ENCODE data around the gene FBXO48. TPM values are rescaled to one million over a fixed set of nuclear protein-coding genes. Genes with fewer than 3 reads are reported as not detected.

Gene FBXO48
- total RNA-seq, 2 experiments from 2014 or later, result 0.44 to 0.50 TPM

GRCh38 chr2:68500649-68501048, 33.6 kb upstream of the FBXO48 start:
- DNase-seq, result no peak

GRCh38 chr2:68499133-68499532, 32.0 kb upstream of the FBXO48 start:
- Histone ChIP-seq H3K27me3 (ENCODE audit: control insufficient read depth in 1 of 2, insufficient read depth in 2 of 2, low read length in 2 of 2) (no peaks in the 10 kb centered on the region), H3K36me3 (ENCODE audit: insufficient read depth, low read length) (no peaks in the 10 kb centered on the region), H3K9me3 (ENCODE audit: control insufficient read depth in 1 of 2, insufficient read depth in 1 of 2, low read length in 2 of 2) (peaks cover 5 to 12% of the 10 kb centered on the region in 2 experiments), H3K4me1 (ENCODE audit: insufficient read depth, low read length) (no peaks in the 10 kb centered on the region), H3K4me3 (ENCODE audit: low read length) (no peak overlapping the region), H3K27ac (ENCODE audit: low read depth in 1 of 2, low read length in 2 of 2) (no peak overlapping the region)
- ATAC-seq (ENCODE audit: poor library complexity) (no peak), DNase-seq (no peak)
- Mint-ChIP-seq H3K27me3 (no peaks in the 10 kb centered on the region), H3K27ac (no peak overlapping the region), H3K4me3 (no peak overlapping the region), H3K36me3 (ENCODE audit: low read depth) (peaks cover 7% of the 10 kb centered on the region), H3K4me1 (ENCODE audit: low read depth) (no peaks in the 10 kb centered on the region), H3K9me3 (peaks cover 4% of the 10 kb centered on the region)
- POLR2A ChIA-PET, result no interaction called here
- intact Hi-C loops (cut with DNase I, micrococcal nuclease), result no loop called here
- CTCF ChIA-PET, result no interaction called here
- no peak for TF ChIP-seq CTCF (IDR thresholded peaks at IDR 0.05)

More at GRCh38 chr2:68500649-68501048, 33.6 kb upstream of the FBXO48 start:
- CTCF ChIA-PET, result no interaction called here
- no peak overlapping the region for H3K4me3 ChIP-seq (ENCODE audit: low read length)
- peaks cover 4% of the 10 kb centered on the region for H3K9me3 Mint-ChIP-seq
- H3K27me3 Mint-ChIP-seq, result no peaks in the 10 kb centered on the region
- POLR2A ChIA-PET, result interaction anchor here (0.8 kb wide), 1 partner anchor 34 kb away, joined by 3 read pairs; the partner anchor contains the start of genes APLF and FBXO48
- peaks cover 4% of the 10 kb centered on the region for H3K4me1 Mint-ChIP-seq (ENCODE audit: low read depth)
- intact Hi-C loops (cut with DNase I, micrococcal nuclease), result no loop called here
- no peak for TF ChIP-seq CTCF (IDR thresholded peaks at IDR 0.05)
- H3K4me1 ChIP-seq (ENCODE audit: insufficient read depth, low read length), result peaks cover 3% of the 10 kb centered on the region
- ATAC-seq (ENCODE audit: poor library complexity), result no peak
- H3K27ac Mint-ChIP-seq, result no peak overlapping the region
- no peak overlapping the region for H3K27ac ChIP-seq (ENCODE audit: low read depth in 1 of 2, low read length in 2 of 2)
- H3K4me3 Mint-ChIP-seq, result no peak overlapping the region
- peaks cover 5 to 7% of the 10 kb centered on the region in 2 experiments for H3K9me3 ChIP-seq (ENCODE audit: control insufficient read depth in 1 of 2, insufficient read depth in 1 of 2, low read length in 2 of 2)
- H3K36me3 ChIP-seq (ENCODE audit: insufficient read depth, low read length), result no peaks in the 10 kb centered on the region
- peaks cover 7% of the 10 kb centered on the region for H3K36me3 Mint-ChIP-seq (ENCODE audit: low read depth)
- no peaks in the 10 kb centered on the region for H3K27me3 ChIP-seq (ENCODE audit: control insufficient read depth in 1 of 2, insufficient read depth in 2 of 2, low read length in 2 of 2)

GRCh38 chr2:68491582-68491981, 24.5 kb upstream of the FBXO48 start:
- intact Hi-C loops (cut with DNase I, micrococcal nuclease), result no loop called here
- POLR2A ChIA-PET, result no interaction called here
- no peaks in the 10 kb centered on the region for H3K4me1 ChIP-seq (ENCODE audit: insufficient read depth, low read length)
- no peaks in the 10 kb centered on the region for H3K27me3 ChIP-seq (ENCODE audit: control insufficient read depth in 1 of 2, insufficient read depth in 2 of 2, low read length in 2 of 2)
- H3K9me3 ChIP-seq (ENCODE audit: control insufficient read depth in 1 of 2, insufficient read depth in 1 of 2, low read length in 2 of 2), result peaks cover 5 to 12% of the 10 kb centered on the region in 2 experiments
- CTCF ChIA-PET, result no interaction called here
- H3K27me3 Mint-ChIP-seq, result no peaks in the 10 kb centered on the region
- DNase-seq, result no peak
- peaks cover 8% of the 10 kb centered on the region for H3K36me3 Mint-ChIP-seq (ENCODE audit: low read depth)
- H3K27ac Mint-ChIP-seq, result no peak overlapping the region
- H3K9me3 Mint-ChIP-seq, result peaks cover 2% of the 10 kb centered on the region
- no peak for TF ChIP-seq CTCF (IDR thresholded peaks at IDR 0.05)
- H3K4me3 Mint-ChIP-seq, result no peak overlapping the region
- no peaks in the 10 kb centered on the region for H3K36me3 ChIP-seq (ENCODE audit: insufficient read depth, low read length)
- no peak for ATAC-seq (ENCODE audit: poor library complexity)
- peaks cover 5% of the 10 kb centered on the region for H3K4me1 Mint-ChIP-seq (ENCODE audit: low read depth)
- H3K27ac ChIP-seq (ENCODE audit: low read depth in 1 of 2, low read length in 2 of 2), result no peak overlapping the region
- H3K4me3 ChIP-seq (ENCODE audit: low read length), result no peak overlapping the region

Measured in CD4-positive, alpha-beta T cell (primary cell).